ENCODE results near the gene TEX26.

DNA sequence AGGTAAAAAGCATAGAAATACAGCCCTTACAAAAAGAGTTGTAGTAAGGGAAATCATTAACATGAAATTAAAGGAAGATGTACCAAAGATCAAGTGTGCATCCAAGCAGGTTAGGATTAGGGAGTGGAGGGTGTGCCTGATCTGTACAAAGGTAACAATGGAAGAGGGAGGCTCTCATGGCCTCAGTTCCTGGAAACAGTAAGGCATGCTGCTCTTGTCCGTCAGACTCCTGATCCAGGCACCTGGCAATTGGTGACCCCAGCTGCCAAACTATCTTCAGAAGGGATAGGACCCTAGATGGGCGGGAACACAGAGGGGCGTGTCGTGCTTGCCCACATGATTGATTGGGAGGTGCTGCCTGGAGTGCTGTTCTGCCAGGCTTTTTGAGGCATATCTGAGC lies 4.5 kb downstream of the TEX26 start:
- TF ChIP-seq ZNF274 (IDR thresholded peaks at IDR 0.05; ENCODE audit: low read depth, low read length), result no peak
- TF ChIP-seq YY1 (IDR thresholded peaks at IDR 0.05; ENCODE audit: insufficient read depth, insufficient read length), result no peak

Measured in NT2/D1 (cell line).